Activated CD4-positive, alpha-beta T cell treated with anti-CD3 and anti-CD28 coated beads, Interleukin-2, amount 50 U/mL, for 1 hour (primary cell): ENCODE results near the gene MUC12.
"Not testable (repeated sequence)": the region's sequence is repeated elsewhere in the genome, so short reads cannot be mapped to it uniquely, and the experiment has no call there.

Experiments used
- DNase-seq: peaks from one replicate; pipeline ENCODE4 v3.0.0-alpha.2; 2020

MUC12 gene

GRCh38 chr7:100991631-100992030, 22.3 kb downstream of the MUC12 start:
- no peak for DNase-seq

DNA sequence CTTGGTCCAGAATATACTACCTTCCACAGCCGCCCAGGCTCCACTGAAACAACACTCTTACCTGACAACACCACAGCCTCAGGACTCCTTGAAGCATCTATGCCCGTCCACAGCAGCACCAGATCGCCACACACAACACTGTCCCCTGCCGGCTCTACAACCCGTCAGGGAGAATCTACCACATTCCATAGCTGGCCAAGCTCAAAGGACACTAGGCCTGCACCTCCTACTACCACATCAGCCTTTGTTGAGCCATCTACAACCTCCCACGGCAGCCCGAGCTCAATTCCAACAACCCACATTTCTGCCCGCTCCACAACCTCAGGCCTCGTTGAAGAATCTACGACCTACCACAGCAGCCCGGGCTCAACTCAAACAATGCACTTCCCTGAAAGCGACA, 22.9 kb downstream of the MUC12 start:
- not testable (repeated sequence) for DNase-seq

DNA sequence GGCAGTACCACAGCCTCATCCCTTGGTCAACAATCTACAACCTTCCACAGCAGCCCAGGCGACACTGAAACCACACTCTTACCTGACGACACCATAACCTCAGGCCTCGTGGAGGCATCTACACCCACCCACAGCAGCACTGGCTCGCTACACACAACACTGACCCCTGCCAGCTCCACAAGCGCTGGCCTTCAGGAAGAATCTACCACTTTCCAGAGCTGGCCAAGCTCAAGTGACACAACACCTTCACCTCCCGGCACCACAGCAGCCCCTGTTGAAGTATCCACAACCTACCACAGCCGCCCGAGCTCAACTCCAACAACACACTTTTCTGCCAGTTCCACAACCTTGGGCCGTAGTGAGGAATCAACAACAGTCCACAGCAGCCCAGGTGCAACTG, 25.3 kb downstream of the MUC12 start:
- not testable (repeated sequence) for DNase-seq

- not testable (repeated sequence) for DNase-seq
Measured at GRCh38 chr7:100998530-100998929, 29.2 kb downstream of the MUC12 start.

DNA sequence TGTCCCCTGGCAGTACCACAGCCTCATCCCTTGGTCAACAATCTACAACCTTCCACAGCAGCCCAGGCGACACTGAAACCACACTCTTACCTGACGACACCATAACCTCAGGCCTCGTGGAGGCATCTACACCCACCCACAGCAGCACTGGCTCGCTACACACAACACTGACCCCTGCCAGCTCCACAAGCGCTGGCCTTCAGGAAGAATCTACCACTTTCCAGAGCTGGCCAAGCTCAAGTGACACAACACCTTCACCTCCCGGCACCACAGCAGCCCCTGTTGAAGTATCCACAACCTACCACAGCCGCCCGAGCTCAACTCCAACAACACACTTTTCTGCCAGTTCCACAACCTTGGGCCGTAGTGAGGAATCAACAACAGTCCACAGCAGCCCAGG, 30.0 kb downstream of the MUC12 start:
- not testable (repeated sequence) for DNase-seq

DNA sequence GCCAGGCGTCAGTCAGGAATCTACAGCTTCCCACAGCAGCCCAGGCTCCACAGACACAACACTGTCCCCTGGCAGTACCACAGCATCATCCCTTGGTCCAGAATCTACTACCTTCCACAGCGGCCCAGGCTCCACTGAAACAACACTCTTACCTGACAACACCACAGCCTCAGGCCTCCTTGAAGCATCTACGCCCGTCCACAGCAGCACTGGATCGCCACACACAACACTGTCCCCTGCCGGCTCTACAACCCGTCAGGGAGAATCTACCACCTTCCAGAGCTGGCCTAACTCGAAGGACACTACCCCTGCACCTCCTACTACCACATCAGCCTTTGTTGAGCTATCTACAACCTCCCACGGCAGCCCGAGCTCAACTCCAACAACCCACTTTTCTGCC, 30.7 kb downstream of the MUC12 start:
- not testable (repeated sequence) for DNase-seq

GRCh38 chr7:101002333-101002732, 33.0 kb downstream of the MUC12 start:
- DNase-seq: not testable (repeated sequence)

DNA sequence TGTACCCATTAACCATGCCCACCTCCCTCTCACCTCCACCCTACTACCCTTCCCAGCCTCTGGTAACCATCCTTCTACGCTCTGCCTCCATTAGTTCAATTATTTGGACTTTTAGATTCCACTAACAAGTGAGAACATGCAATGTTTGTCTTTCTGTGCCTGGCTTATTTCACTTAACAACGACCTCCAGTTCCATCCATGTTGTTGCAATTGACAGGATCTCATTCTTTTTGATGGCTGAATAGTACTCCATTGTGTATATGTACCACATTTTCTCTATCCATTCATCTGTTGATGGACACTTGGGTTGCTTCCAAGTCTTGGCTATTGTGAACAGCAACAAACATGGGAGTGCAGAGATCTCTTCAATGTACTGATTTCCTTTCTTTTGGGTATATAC, 38.0 kb downstream of the MUC12 start:
- not testable (repeated sequence) for DNase-seq

- no peak for DNase-seq
Measured at GRCh38 chr7:101009629-101010028, 40.3 kb downstream of the MUC12 start.

DNA sequence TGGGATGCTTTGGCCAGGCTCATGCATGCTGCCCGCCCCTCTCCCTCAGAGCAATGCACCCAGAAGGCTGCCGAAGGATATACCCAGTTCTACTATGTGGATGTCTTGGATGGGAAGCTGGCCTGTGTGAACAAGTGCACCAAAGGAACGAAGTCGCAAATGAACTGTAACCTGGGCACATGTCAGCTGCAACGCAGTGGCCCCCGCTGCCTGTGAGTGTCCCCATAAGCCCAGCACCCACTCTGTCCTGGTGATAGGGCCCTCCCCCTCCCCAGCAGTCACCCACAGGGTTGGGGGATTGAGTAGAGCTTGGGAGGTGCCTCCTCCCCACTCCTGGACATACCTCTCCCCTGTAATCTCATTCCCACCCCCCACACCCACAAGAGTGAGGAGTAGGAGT, 43.6 kb downstream of the MUC12 start:
- no peak for DNase-seq

DNA sequence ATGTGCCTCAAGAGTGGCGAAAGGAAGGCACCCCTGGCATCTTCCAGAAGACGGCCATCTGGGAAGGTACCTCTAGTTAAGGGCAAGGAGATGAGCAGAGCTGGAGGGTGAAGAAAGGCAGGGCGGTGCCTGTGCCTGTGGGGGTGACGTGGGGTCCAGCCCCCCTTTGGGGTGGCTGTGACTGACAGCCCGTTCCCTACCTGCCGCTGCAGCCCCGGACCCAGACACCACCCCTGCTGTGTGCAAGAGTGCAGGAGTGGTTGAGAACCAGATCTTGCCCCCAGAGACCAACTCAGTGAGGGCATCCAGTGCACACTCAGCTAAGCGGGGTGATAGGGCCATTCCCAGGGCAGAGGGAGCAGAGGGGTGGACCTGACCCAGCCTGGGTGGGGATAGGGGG, 46.3 kb downstream of the MUC12 start:
- no peak for DNase-seq

DNA sequence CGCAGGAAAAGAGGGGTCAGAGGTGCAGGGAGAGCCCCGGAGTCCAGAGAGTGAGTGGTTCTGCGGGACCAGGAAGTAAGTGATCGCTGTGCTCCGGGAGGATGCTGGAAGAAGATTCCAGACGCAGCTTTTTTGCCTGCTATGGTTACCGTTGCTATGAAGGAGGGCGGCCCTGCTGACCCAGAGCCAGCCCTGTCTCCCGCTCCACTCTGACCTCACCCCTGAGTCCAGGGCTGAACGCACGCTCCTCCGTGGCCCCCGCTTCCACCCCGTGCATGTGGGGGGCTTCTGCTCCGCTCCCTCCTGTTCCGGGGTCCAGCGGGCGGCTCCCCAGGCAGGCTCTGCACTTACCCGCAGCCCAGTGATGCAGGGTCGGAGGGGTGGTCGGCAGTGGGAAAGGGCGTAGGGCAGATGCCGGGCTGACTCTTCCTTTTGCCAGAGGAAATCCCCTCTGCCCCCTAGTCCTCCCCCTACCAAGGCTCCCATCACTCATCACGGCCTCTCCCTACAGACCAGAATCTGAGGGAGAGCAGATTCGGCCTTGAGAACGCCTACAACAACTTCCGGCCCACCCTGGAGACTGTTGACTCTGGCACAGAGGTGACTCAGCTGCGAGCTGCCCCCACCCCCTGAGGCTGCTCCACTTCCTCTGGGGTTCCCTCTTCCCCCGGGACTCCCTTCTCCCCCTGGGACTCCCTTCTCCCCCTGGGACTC, 47.9 kb downstream of the MUC12 start:
- peak; percentile 64 for DNase-seq

GRCh38 chr7:101018271-101019167, 49.2 kb downstream of the MUC12 start:
- no peak for DNase-seq

GRCh38 chr7:101020444-101020843, 51.1 kb downstream of the MUC12 start:
- no peak for DNase-seq

GRCh38 chr7:101021703-101022102, 52.3 kb downstream of the MUC12 start:
- no peak for DNase-seq

GRCh38 chr7:101023839-101024238, 54.5 kb downstream of the MUC12 start:
- DNase-seq: no peak

GRCh38 chr7:101031082-101031481, 61.7 kb downstream of the MUC12 start:
- no peak for DNase-seq

GRCh38 chr7:101035941-101036340, 66.6 kb downstream of the MUC12 start:
- no peak for DNase-seq

- DNase-seq: not testable (repeated sequence)
Measured at GRCh38 chr7:101041283-101041682, 71.9 kb downstream of the MUC12 start.

DNA sequence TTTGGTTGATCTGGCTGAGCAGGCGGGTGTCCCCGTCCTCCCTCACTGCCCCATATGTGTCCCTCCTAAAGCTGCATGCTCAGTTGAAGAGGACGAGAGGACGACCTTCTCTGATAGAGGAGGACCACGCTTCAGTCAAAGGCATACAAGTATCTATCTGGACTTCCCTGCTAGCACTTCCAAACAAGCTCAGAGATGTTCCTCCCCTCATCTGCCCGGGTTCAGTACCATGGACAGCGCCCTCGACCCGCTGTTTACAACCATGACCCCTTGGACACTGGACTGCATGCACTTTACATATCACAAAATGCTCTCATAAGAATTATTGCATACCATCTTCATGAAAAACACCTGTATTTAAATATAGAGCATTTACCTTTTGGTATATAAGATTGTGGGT, 89.0 kb downstream of the MUC12 start:
- DNase-seq: peak; percentile 49

- no peak for DNase-seq
Measured at GRCh38 chr7:101059620-101059942, 90.2 kb downstream of the MUC12 start.

GRCh38 chr7:101060992-101061391, 91.6 kb downstream of the MUC12 start:
- no peak for DNase-seq

DNA sequence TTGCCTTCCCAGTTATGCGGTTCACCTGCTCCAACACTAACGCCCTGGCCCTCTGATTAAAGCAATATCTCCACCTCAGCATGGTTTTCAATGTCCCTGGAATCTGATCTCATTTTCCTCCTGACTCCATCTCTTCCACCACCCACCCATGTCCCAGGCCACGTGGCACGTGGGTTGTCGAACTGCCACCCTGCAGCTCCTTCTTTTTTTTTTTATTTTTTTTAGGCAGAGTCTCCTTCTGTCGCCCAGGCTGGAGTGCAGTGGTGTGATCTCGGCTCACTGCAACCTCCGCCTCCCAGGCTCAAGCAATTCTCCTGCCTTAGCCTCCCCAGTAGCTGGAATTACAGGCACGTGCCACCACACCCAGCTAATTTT, 94.8 kb downstream of the MUC12 start:
- not testable (repeated sequence) for DNase-seq

DNA sequence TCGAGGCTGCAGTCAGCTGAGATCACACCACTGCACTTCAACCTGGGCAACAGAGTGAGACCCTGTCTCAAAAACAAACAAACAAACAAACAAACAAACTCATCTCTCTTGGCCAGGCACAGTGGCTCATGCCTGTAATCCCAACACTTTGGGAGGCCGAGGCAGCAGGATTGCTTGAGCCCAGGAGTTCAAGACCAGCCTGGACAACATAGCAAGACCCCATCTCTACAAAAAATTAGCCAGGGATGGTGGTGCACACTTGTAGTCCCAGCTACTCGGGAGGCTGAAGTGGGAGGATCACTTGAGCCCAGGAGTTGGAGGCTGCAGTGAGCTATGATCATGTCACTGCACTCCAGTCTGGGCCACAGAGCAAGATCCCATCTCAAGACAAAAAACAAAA, 95.8 kb downstream of the MUC12 start:
- DNase-seq: not testable (repeated sequence)
